ENCODE measurements around the gene TCEAL1.

TCEAL1 gene

DNA sequence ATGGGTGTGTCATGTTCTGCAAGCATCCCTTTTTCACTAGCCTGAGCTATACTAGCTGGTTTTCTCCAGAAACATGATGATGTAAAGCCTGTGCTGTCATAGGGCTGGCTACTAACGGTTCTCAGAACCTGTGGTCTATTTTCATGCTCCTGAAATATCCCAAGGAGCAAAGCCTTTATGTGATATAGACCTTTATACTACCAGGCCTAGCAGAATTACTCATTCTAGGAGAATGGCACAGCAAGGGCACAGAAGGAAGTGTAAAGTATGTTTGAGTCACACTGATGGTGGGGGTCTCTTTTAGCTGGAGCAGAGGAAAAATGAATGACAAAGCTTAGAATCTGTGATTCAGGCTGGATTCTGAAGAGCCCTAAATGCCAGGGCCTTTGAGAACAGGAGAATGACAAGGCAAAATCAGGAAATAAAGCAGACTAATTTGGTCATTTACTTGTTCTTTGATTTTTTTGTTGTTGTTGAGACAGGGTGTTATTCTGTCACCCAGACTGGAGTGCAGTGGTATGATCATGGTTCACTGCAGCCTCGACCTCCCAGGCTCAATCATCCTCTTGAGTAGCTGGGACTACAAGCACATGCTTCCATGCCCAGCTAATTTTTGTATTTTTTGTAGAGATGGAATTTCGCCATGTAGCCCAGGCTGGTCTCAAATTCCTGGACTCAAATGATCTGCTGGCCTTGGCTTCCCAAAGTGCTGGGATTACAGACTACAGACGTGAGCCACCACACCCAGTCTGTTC, 11.8 kb downstream of the TCEAL1 start:
- Histone ChIP-seq H3K27ac (ENCODE audit: low read depth, low read length, poor library complexity, severe bottlenecking) (no peak overlapping the region), H3K4me2 (ENCODE audit: low read length) (no peak overlapping the region), H3K4me3 (ENCODE audit: low read depth, low read length, poor library complexity, severe bottlenecking) (no peak overlapping the region), H3K4me1 (ENCODE audit: insufficient read depth, low read length, severe bottlenecking) (no peaks in the 10 kb centered on the region), H3K9me3 (ENCODE audit: low read length) (no peaks in the 10 kb centered on the region), H3K79me2 (ENCODE audit: insufficient read depth, low read length) (no peaks in the 10 kb centered on the region), H3F3A (ENCODE audit: insufficient read depth, low read length) (no peaks in the 10 kb centered on the region), H3K9me2 (ENCODE audit: low read depth, low read length) (no peaks in the 10 kb centered on the region), H3K36me3 (ENCODE audit: insufficient read depth, low read length) (no peaks in the 10 kb centered on the region), H2AFZ (ENCODE audit: low read length) (no peak overlapping the region), H3K27me3 (ENCODE audit: insufficient read depth, low read length) (no peaks in the 10 kb centered on the region), H3K9ac (ENCODE audit: low read length) (no peak overlapping the region), H4K20me1 (ENCODE audit: insufficient read depth, low read length) (no peaks in the 10 kb centered on the region)
- TF ChIP-seq EZH2 (IDR thresholded peaks at IDR 0.05; ENCODE audit: borderline replicate concordance, low read length) = no peak
- TF ChIP-seq, protein P1, sequence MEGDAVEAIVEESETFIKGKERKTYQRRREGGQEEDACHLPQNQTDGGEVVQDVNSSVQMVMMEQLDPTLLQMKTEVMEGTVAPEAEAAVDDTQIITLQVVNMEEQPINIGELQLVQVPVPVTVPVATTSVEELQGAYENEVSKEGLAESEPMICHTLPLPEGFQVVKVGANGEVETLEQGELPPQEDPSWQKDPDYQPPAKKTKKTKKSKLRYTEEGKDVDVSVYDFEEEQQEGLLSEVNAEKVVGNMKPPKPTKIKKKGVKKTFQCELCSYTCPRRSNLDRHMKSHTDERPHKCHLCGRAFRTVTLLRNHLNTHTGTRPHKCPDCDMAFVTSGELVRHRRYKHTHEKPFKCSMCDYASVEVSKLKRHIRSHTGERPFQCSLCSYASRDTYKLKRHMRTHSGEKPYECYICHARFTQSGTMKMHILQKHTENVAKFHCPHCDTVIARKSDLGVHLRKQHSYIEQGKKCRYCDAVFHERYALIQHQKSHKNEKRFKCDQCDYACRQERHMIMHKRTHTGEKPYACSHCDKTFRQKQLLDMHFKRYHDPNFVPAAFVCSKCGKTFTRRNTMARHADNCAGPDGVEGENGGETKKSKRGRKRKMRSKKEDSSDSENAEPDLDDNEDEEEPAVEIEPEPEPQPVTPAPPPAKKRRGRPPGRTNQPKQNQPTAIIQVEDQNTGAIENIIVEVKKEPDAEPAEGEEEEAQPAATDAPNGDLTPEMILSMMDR (IDR thresholded peaks at IDR 0.05; ENCODE audit: low read length) = no peak

DNA sequence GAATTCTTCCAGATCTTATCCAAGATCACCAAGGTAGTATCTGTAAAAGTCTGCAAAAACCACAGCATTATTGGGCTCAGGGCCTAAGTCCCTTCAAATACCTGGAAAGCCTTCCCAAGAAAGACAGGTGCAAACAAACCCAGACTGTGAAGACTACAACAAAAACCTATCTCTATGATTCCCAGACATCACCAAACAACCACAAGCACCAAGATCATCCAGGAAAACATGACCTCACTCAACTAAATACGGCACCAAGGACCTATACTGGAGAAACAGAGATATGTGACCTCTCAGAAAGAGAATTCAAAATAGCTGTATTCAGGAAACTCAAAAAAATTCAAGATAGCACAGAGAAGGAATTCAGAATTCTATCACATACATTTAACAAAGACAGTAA, 15.3 kb downstream of the TCEAL1 start:
- no peak overlapping the region for H3K4me3 ChIP-seq (ENCODE audit: low read depth, low read length, poor library complexity, severe bottlenecking)
- no peak overlapping the region for H3K27ac ChIP-seq (ENCODE audit: low read depth, low read length, poor library complexity, severe bottlenecking)
- H3K4me1 ChIP-seq (ENCODE audit: insufficient read depth, low read length, severe bottlenecking) = no peaks in the 10 kb centered on the region
- H3K36me3 ChIP-seq (ENCODE audit: insufficient read depth, low read length) = no peaks in the 10 kb centered on the region
- H3K79me2 ChIP-seq (ENCODE audit: insufficient read depth, low read length) = no peaks in the 10 kb centered on the region
- no peak overlapping the region for H3K4me2 ChIP-seq (ENCODE audit: low read length)
- H3K9me2 ChIP-seq (ENCODE audit: low read depth, low read length) = no peaks in the 10 kb centered on the region
- no peak for TF ChIP-seq EZH2 (IDR thresholded peaks at IDR 0.05; ENCODE audit: borderline replicate concordance, low read length)
- TF ChIP-seq, protein P1 (IDR thresholded peaks at IDR 0.05; ENCODE audit: low read length) = no peak
- H4K20me1 ChIP-seq (ENCODE audit: insufficient read depth, low read length) = no peaks in the 10 kb centered on the region
- no peak overlapping the region for H3K9ac ChIP-seq (ENCODE audit: low read length)
- H3K27me3 ChIP-seq (ENCODE audit: insufficient read depth, low read length) = no peaks in the 10 kb centered on the region
- H3F3A ChIP-seq (ENCODE audit: insufficient read depth, low read length) = no peaks in the 10 kb centered on the region
- no peak overlapping the region for H2AFZ ChIP-seq (ENCODE audit: low read length)
- H3K9me3 ChIP-seq (ENCODE audit: low read length) = no peaks in the 10 kb centered on the region

DNA sequence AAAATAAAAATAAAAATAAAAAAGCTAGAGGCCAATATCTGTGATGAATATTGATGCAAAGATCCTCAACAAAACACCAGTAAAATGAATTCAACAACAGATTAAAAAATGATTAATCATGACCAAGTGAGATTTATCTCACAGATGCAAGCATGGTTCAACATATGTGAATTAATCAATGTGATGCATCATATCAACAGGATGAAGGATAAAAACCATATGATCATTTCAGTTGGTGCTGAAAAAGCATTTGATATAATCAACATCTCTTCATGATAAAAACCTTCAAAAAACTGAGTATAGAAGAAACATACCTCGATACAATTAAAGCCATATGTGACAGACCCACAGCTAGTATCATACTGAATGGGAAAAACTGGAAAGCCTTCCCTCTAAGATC, 18.9 kb downstream of the TCEAL1 start:
- no peak for TF ChIP-seq EZH2 (IDR thresholded peaks at IDR 0.05; ENCODE audit: borderline replicate concordance, low read length)
- TF ChIP-seq, protein P1 (IDR thresholded peaks at IDR 0.05; ENCODE audit: low read length) = no peak
- Histone ChIP-seq H3K79me2 (ENCODE audit: insufficient read depth, low read length) (no peaks in the 10 kb centered on the region), H3K27me3 (ENCODE audit: insufficient read depth, low read length) (no peaks in the 10 kb centered on the region), H3F3A (ENCODE audit: insufficient read depth, low read length) (no peaks in the 10 kb centered on the region), H2AFZ (ENCODE audit: low read length) (no peak overlapping the region), H3K36me3 (ENCODE audit: insufficient read depth, low read length) (no peaks in the 10 kb centered on the region), H3K4me1 (ENCODE audit: insufficient read depth, low read length, severe bottlenecking) (no peaks in the 10 kb centered on the region), H3K4me3 (ENCODE audit: low read depth, low read length, poor library complexity, severe bottlenecking) (no peak overlapping the region), H3K4me2 (ENCODE audit: low read length) (no peak overlapping the region), H3K9me2 (ENCODE audit: low read depth, low read length) (no peaks in the 10 kb centered on the region), H4K20me1 (ENCODE audit: insufficient read depth, low read length) (no peaks in the 10 kb centered on the region), H3K27ac (ENCODE audit: low read depth, low read length, poor library complexity, severe bottlenecking) (no peak overlapping the region), H3K9ac (ENCODE audit: low read length) (no peak overlapping the region), H3K9me3 (ENCODE audit: low read length) (no peaks in the 10 kb centered on the region)

Data from OCI-LY1 (cell line).